ENCODE measurements around the gene DOCK4.

The DOCK4 gene

GRCh38 chr7:112020800-112021199 lies 185.4 kb downstream of the DOCK4 start:
- no peak for TF ChIP-seq CTCF (IDR thresholded peaks at IDR 0.05; ENCODE audit: low read depth, low read length)
- H3K4me3 ChIP-seq (ENCODE audit: low read depth, low read length), result no peak overlapping the region

- H3K4me3 ChIP-seq (ENCODE audit: low read depth, low read length), result no peak overlapping the region
- no peak for TF ChIP-seq CTCF (IDR thresholded peaks at IDR 0.05; ENCODE audit: low read depth, low read length)
These were observed 186.3 kb downstream of the DOCK4 start for GRCh38 chr7:112019932-112020331.

- H3K4me3 ChIP-seq (ENCODE audit: low read depth, low read length), result no peak overlapping the region
- no peak for TF ChIP-seq CTCF (IDR thresholded peaks at IDR 0.05; ENCODE audit: low read depth, low read length)
These were observed 187.7 kb downstream of the DOCK4 start for GRCh38 chr7:112018305-112019030.

- no peak overlapping the region for H3K4me3 ChIP-seq (ENCODE audit: low read depth, low read length)
- TF ChIP-seq CTCF (IDR thresholded peaks at IDR 0.05; ENCODE audit: low read depth, low read length), result no peak
These were observed 191.1 kb downstream of the DOCK4 start for GRCh38 chr7:112015146-112015545.

- H3K4me3 ChIP-seq (ENCODE audit: low read depth, low read length), result no peak overlapping the region
- no peak for TF ChIP-seq CTCF (IDR thresholded peaks at IDR 0.05; ENCODE audit: low read depth, low read length)
These were observed 191.9 kb downstream of the DOCK4 start for GRCh38 chr7:112014347-112014746.

GRCh38 chr7:112013274-112013673 lies 192.9 kb downstream of the DOCK4 start:
- H3K4me3 ChIP-seq (ENCODE audit: low read depth, low read length), result no peak overlapping the region
- TF ChIP-seq CTCF (IDR thresholded peaks at IDR 0.05; ENCODE audit: low read depth, low read length), result no peak

- TF ChIP-seq CTCF (IDR thresholded peaks at IDR 0.05; ENCODE audit: low read depth, low read length), result no peak
- H3K4me3 ChIP-seq (ENCODE audit: low read depth, low read length), result no peak overlapping the region
These were observed 194.0 kb downstream of the DOCK4 start for GRCh38 chr7:112012242-112012641.

Measured in WI38 (cell line).